HG03460 (cell line): ENCODE measurements around the gene HSPA1L.
"Not testable (repeated sequence)": the region's sequence is repeated elsewhere in the genome, so short reads cannot be mapped to it uniquely, and the experiment has no call there.

Experiments
- ATAC-seq: cut with Tn5 transposase; IDR thresholded peaks from one replicate; pipeline ENCODE4 v1.9.1; 2021; ENCODE audit not compliant: unreplicated experiment

HSPA1L gene

DNA sequence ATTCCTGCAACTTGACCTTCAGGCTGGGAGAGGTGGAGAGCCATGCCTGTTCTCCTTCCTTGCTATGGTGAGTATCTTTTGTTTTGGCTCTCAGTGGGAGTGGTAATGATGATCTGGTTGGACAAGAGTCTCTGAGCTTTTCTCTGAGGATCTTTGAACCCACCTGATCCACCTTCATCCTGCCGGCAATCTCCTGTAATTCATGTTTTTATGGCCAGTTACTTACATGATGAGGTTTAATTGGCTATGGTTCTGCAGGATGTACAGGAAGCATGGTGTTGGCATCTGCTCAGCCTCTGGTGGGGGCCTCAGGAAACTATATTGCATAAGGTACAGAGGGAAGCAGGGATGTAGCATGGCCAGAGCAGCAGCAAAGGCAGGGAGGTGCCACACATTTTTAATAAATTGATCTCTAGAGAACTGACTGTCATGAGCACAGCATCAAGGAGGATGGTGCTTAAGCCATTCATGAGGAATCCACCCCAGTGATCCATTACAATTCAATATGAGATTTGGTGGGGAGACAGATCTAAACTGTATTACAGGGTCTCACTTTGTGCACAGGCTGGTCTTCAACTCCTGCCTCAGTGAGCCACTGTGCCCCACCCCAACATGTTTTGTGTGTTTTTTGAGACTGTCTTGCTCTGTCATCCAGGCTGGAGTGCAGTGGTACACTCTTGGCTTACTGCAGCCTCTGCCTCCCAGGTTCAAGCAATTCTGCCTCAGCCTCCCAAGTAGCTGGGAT, 22.5 kb upstream of the HSPA1L start:
- ATAC-seq, result no peak

DNA sequence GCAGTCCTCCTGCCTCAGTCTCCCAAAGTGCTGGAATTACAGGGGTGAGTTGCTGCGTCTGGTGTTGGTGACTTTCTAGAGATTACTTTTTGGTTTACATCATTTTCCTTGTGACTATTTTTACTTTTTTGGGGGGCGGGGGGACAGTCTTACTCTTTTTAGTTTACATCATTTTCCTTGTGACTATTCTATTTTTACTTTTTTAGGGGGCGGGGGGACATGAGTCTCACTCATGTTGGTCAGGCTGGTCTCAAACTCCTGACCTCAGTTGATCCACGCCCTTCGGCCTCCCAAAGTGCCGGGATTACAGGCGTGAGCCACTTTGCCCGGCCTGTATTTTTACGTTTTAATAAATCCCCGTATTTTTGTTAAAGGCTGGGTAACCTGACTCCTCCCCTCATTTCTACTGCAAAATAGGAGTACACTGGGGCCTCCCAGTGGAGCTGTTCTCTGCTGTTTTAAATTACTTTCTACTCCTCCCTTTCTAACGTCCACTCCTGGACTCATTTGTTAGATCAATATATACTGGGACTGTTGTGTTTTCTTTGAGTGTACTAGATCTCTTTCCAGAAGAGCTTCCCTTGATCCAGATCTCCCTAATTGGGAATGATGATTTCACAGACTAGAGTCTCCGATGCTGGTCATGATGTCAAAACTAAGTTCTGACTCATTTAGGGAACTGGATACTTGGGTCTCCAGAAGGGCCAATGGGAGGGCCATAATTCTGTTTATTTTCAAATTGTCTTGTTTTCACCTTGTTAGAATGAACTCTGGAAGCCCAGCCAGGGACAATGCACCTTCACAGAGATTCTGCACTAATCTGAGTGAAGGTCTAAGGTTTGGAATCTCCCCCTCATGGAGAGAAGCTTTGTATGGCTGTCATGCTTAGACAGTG, 21.6 kb upstream of the HSPA1L start:
- no peak for ATAC-seq

DNA sequence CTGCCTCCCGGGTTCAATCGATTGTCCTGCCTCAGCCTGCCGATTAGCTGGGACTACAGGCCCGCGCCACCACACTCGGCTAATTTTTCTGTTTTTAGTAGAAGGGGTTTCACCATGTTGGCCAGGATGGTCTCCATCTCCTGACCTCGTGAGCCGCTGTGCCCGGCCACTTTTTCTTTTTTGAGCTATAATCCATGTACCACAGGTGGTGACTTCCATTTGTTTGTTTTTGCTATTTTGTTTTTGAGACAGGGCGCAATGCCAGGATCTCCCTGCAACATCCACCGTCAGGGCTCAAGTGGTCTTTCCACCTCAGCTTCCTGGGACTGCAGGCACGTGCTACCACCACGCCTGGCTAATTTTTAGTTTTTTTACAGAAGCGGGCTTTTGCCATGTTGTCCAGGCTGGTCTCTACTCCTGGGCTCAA, 21.0 kb upstream of the HSPA1L start:
- no peak for ATAC-seq

DNA sequence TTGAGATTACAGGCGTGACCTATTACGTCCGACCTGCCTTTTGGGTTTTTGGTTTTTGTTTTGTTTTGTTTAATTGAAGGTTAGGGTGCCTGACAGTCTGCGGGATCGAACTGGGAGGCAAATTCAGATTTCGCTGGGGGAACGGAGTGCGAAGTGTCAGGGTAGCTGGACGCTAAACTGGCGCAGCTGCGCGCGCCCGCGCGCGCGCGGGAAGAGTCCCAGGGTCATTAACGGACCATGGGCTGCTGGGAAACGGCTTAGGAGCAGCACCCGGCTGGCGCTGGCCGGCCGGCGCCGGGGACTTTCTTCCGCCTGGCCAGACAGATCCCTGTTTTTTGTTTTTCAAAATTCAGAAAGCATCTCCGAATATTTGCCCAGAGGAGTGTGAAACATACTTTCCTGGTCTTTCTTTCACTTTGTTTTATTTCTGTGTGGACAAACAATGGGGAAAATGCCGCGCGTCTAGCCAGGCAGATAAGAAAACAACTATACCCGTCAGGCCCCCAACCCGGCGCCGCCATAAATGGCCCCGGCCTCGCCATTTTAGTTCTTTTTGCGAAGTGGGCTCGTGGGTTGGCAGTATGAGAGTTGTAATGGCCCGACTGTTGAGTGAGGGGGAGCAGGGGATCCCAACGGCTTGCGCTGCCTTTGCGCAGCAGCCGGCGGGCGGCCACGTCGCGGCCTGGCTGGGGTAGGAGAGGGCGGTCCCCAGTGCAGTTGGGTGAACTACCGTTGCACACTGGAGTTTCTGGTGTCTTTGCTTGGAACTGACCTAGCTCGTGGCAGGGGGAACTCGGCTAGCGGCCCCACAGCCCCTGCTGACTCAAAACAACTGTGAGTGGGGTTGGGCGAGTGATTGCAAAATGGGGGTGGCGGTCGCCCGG, 19.5 kb upstream of the HSPA1L start:
- no peak for ATAC-seq

DNA sequence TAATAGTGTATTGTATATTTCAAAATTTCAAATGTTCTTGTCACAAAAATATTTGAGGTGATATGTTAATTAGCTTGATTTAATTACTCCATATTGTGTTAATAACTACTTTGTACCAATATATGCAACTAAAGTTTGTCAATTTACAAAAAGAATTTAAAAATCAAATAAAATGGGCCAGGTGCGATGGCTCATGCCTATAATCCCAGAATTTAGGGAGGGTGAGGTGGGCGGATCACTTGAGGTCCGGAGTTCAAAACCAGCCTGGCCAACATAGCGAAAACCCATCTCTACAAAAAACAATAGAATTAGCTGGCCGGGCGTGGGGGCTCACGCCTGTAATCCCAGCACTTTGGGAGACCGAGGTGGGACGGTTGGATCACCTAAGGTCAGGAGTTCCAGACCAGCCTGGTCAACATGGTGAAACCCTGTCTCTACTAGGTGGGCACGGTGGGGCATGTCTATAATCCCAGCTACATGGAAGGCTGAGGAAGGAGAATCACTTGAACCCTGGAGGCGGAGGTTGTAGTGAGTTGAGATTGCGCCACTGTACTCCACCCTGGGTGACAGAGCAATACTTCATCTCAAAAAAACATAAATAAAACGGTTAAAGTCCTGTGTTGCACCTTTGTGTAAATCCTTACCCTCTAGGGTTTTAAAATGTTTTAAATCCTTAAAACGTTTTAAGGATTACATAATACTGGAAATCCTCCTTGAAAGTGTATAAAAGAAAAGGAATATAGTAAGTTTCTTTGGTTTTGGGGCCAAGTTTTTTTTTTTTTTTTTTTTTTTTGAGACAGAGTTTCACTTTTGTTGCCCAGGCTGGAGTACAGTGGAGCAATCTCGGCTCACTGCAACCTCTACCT, 16.5 kb upstream of the HSPA1L start:
- no peak for ATAC-seq

DNA sequence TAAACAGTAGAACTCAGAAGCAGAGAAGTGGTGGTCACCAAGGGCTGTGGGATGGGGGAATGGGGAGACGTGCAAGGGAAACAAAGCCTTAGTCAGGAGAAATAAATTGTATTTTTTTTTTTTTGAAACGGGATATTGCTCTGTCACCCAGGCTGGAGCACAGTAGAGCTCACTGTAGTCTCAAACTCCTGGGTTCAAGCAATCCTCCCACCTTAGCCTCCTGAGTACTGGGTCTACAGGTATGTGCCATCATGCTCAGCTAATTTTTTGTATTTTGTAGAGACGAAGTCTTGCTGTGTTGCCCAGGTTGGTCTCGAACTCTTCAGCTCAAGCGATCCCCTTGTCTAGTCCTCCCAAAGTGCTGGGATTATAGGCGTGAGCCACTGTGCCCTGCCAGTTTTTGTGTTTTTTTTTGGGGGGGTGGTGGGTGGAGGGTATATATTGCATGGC, 15.8 kb upstream of the HSPA1L start:
- no peak for ATAC-seq

DNA sequence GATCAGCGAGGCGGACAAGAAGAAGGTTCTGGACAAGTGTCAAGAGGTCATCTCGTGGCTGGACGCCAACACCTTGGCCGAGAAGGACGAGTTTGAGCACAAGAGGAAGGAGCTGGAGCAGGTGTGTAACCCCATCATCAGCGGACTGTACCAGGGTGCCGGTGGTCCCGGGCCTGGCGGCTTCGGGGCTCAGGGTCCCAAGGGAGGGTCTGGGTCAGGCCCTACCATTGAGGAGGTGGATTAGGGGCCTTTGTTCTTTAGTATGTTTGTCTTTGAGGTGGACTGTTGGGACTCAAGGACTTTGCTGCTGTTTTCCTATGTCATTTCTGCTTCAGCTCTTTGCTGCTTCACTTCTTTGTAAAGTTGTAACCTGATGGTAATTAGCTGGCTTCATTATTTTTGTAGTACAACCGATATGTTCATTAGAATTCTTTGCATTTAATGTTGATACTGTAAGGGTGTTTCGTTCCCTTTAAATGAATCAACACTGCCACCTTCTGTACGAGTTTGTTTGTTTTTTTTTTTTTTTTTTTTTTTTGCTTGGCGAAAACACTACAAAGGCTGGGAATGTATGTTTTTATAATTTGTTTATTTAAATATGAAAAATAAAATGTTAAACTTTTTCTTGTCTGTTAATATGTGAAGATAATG, 14.7 kb upstream of the HSPA1L start:
- no peak for ATAC-seq

DNA sequence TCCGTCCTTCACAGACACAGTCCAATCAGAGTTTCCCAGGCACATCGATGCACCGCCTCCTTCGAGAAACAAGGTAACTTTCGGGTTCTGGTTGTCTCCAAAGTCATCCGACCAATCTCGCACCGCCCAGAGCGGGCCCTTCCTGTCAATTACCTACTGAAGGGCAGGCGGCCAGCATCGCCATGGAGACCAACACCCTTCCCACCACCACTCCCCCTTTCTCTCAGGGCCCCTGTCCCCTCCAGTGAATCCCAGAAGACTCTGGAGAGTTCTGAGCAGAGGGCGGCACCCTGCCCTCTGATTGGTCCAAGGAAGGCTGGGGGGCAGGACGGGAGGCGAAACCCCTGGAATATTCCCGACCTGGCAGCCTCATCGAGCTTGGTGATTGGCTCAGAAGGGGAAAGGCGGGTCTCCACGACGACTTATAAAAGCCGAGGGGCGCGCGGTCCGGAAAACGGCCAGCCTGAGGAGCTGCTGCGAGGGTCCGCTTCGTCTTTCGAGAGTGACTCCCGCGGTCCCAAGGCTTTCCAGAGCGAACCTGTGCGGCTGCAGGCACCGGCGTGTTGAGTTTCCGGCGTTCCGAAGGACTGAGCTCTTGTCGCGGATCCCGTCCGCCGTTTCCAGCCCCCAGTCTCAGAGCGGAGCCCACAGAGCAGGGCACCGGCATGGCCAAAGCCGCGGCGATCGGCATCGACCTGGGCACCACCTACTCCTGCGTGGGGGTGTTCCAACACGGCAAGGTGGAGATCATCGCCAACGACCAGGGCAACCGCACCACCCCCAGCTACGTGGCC, 12.4 kb upstream of the HSPA1L start, which contains the start of gene HSPA1B:
HSPA1B (plus strand) TSS at position 453 of the 794 bp plus-strand sequence; CDS start at position 666, 213 bp downstream.
- ATAC-seq, result peak; percentile 62

DNA sequence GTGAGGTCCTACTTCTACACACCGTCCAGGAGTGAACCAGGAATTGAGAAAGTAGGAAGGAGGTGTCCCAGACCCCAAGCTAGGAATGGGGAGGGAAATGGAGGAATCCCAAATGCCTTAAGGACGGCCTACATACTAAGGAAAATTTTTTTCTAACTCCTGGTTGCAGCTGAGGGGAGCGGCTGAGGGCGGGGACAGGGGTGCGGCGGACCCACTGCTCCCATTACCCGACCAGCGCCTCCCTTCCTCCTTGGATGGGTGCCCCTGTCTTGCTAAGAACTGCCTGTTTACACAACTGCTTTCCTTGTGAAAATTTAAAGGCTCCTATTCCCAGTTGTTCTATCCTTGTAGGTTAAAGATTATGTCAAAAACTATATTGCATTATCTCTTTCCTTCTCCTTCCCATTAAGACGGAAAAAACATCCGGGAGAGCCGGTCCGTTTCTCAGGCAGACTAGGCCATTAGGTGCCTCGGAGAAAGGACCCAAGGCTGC, 11.8 kb upstream of the HSPA1L start:
- ATAC-seq, result no peak

DNA sequence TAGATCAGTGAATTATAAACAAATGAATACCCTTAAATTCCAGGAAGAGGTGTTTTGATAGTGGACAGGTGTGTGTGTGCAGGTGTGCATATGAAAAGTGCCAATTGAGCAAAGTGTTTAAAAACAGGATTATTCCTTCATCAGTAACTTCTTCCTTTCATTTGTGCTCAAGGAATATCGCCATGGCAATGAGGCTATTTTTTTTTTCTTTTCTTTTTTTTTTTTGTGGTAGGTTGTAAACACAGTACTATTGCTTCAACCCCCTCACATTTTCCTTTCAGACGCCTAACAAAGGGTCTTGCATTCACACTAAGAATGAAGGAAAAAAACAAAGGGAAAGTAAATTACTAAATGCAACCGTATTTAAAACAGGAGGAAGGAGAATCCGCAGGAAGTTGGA, 10.5 kb upstream of the HSPA1L start:
- ATAC-seq, result no peak

DNA sequence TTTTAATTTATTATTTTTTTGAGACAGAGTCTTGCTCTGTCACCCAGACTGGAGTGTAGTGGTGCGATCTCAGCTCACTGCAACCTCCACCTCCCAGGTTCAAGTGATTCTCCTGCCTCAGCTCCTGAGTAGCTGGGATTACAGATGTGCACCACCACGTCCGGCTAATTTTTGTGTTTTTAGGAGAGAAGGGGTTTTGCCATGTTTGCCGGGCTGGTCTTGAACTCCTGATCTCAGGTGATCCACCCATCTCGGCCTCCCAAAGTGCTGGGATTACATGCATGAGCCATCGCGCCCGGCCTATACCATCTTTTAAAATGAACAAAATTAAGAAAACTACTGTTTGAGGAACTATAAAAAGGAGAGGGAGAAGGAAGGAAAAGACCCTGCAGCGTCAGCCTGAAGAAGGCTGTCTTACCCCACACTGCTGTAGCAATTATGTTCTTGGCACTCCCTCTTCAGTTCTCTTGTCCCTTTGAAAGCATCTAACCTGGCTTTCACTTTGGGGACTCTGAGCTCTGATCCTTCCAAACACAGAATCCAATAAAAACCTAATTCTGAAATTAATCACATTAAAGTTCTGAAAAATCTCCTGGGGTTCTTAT, 8.6 kb upstream of the HSPA1L start:
- ATAC-seq, result not testable (repeated sequence)

DNA sequence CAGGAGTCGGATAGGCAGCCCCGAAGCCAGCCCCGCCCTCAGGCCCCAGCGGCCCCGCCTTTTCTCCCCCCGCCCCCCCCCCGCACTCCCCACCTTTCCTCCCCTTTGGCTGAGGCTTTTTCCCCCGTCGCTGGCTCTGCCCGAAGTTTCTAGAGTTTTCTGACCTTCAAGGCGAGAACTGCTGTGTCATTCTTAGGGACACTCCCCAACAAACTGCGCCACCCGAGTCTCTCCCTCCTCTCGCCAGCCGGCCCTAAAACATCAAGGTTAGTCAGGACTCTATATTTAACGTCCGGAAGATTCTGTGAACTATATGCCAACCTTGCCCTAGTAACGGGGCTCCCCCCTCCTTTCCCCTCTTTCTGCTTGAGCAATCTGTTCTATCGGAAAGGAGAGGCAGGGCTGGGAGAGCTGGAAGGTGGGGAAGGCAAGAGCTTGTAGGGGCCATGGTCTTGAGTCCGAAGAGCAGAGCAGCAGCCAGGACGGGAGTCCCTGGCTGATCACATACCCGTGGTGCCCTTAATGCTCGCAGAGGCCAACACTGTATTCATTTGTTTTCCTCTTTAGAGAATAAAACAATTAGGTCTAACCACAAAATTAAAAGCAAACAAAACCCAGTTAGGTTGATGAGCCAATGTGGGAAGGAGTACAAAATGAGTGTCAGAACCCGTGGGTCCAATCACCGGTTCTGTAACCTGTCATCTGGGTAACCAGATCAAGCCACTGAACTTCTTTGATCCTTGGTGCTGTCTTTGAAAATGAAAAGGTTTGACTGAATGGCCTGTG, 7.1 kb upstream of the HSPA1L start:
- no peak for ATAC-seq

DNA sequence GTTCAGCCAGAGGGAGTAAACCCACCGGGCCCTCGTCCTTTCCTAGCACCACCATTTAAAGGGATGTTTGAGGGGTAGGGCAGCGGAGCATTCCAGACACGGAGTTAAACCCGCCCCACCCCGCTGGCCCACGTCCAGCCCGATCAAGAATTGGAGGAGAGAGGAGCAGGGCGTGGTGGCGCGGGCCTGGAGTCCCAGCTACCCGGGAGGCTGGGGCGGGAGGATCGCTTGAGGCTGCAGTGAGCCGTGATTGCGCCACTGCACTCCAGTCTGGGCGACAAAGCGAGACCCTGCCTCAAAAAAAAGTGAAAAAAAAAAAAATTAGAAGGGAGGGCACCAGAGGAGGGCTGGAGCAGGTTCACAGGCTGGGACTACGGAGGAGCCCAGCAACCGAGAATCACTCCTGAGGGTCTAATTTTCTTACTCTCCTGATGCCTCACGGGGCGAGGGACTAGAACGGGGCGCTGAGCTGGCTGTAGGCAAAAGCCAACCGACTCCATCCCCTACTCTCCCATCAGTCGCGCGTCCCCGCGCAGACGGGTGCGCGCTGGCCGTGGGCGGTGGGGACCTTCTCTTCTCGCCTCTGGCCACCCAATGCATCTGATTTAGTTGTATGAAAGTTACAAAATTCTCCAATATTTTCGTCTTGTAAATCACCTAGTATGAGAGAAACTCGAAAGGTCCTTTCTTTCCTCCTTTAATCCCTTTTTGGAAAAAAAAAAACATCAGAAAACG, 6.4 kb upstream of the HSPA1L start:
- no peak for ATAC-seq

DNA sequence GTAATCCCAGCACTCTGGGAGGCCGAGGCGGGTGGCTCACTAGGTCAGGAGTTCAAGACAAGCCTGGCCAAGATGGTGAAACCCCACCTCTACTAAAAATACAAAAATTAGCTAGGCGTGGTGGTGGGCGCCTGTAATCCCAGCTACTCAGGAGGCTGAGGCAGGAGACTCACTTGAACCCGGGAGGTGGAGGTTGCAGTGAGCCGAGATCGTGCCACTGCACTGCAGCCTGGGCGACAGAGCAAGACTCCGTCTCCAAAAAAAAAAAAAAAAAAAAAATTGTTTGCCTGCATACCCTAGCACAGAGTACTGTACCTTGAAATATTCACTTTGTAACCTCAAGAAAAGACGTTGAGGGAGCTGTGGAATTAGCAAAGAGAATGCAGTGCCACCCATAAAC, 5.3 kb upstream of the HSPA1L start:
- not testable (repeated sequence) for ATAC-seq

DNA sequence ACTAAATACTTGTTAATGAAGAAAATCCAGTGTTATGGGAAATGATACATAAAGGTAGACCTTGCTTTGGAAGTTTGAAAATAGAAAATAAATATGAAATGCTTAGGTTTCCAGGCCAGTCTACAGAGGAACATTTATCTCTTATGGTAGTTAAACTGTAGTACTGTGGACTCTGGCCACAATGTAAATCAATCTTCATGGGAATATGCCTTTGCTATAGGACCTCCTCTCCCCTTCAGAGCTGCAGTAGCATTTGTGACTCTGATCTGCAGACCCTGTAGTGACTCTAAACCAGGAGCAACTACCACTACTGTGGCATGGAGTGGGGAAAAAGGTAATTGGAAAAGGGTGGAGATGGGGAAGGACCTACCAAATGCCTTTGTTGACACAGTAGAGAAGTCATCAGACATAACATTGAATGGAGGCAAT, 4.8 kb upstream of the HSPA1L start:
- ATAC-seq, result no peak

DNA sequence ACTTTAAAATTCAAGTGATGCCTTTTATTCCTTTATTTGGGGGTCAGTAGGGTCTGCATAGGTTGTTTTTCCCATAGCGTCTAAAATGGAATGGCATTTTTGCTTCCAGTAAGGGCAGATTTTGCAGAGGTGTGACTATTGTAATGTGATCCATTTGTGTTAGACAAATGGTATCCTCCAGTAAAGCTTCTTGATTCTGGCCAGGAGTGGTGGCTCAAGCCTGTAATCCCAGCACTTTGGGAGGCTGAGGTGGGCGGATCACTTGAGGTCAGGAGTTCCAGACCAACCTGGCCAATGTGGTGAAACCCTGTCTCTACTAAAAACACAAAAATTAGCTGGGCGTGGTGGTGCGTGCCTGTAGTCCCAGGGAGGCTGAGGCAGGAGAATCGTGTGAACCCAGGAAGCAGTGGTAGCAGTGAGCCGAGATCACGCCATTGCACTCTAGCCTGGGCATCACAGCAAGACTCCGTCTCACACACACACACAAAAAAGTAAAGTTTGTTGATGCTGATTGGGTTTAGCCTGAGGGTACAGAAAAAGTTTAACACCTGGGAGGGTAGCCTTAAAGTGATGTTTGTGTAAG, 2.9 kb upstream of the HSPA1L start:
- ATAC-seq, result not testable (repeated sequence)
